ENCODE measurements around the gene FOXP4.
"Not testable (repeated sequence)": the region's sequence is repeated elsewhere in the genome, so short reads cannot be mapped to it uniquely, and the experiment has no call there.

The FOXP4 gene

GRCh38 chr6:41615311-41615710, 69.1 kb downstream of the FOXP4 start:
- H3K4me3 ChIP-seq, result no peak overlapping the region
- H3K4me2 ChIP-seq, result no peak overlapping the region
- H4K20me1 ChIP-seq, result no peaks in the 10 kb centered on the region
- H3K4me1 ChIP-seq, result peaks cover 0 to 19% (median 13%) of the 10 kb centered on the region in 10 experiments; a peak in 14 of 20 replicates
- no peak overlapping the region for H3K27ac ChIP-seq
- no peaks in the 10 kb centered on the region for H3K27me3 ChIP-seq
- H3K9ac ChIP-seq, result no peak overlapping the region
- H3K9me3 ChIP-seq (replicated peaks in 1 of 11), result peaks cover 12 to 21% (median 17%) of the 10 kb centered on the region in 11 experiments
- no peaks in the 10 kb centered on the region for H3K36me3 ChIP-seq
- no peak for TF ChIP-seq Cebpa-rat (IDR thresholded peaks at IDR 0.05)

DNA sequence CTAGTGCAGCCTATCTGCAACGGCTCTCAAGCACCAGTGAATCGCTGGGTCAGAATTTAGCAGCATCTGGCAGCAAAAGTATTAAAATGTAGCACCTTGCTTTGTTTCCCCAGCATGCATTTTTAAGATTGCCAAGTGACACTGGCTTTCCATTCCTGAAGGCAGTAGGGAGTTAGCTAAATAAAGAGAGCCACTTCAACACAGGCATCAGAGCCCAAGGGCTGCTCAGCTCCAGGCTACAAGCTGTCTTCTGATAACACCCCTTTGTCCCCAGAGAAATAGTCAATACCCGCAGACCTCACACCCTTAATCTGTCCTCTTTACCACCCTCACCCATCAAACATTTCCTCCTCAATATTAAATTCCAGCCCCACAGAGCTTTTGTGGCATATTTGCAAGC, 72.4 kb downstream of the FOXP4 start:
- Histone ChIP-seq H4K20me1 (no peaks in the 10 kb centered on the region), H3K4me3 (no peak overlapping the region), H3K4me2 (peak overlapping the region in 8 of 11 experiments; percentile 0 to 71 (median 49); a peak in 14 of 22 replicates), H3K4me1 (peaks cover 11 to 37% (median 30%) of the 10 kb centered on the region in 10 experiments), H3K36me3 (no peaks in the 10 kb centered on the region), H3K27me3 (no peaks in the 10 kb centered on the region), H3K27ac (no peak overlapping the region), H3K9ac (no peak overlapping the region), H3K9me3 (replicated peaks in 1 of 11) (peaks cover 15 to 29% (median 23%) of the 10 kb centered on the region in 11 experiments)
- no peak for TF ChIP-seq Cebpa-rat (IDR thresholded peaks at IDR 0.05)

- not testable (repeated sequence) for H3K9ac ChIP-seq, H3K36me3 ChIP-seq, H3K27me3 ChIP-seq, H4K20me1 ChIP-seq, H3K4me3 ChIP-seq, H3K27ac ChIP-seq
- Histone ChIP-seq H3K9me3 (replicated peaks in 1 of 11) (peaks cover 13 to 28% (median 22%) of the 10 kb centered on the region in 11 experiments), H3K4me1 (peaks cover 16 to 43% (median 36%) of the 10 kb centered on the region in 10 experiments), H3K4me2 (peak overlapping the region in 6 of 11 experiments; percentile 44 to 71 (median 56); a peak in 11 of 22 replicates)
These were observed 73.0 kb downstream of the FOXP4 start for GRCh38 chr6:41619193-41619592.

- no peak overlapping the region for H3K4me3 ChIP-seq
- H3K27me3 ChIP-seq, result no peaks in the 10 kb centered on the region
- peaks cover 13 to 26% (median 22%) of the 10 kb centered on the region in 11 experiments for H3K9me3 ChIP-seq (replicated peaks in 1 of 11)
- H4K20me1 ChIP-seq, result no peaks in the 10 kb centered on the region
- no peak overlapping the region for H3K9ac ChIP-seq
- peaks cover 38 to 64% (median 57%) of the 10 kb centered on the region in 10 experiments for H3K4me1 ChIP-seq
- no peak overlapping the region for H3K27ac ChIP-seq
- TF ChIP-seq Cebpa-rat (IDR thresholded peaks at IDR 0.05), result no peak
- no peaks in the 10 kb centered on the region for H3K36me3 ChIP-seq
- H3K4me2 ChIP-seq, result no peak overlapping the region
These were observed 75.2 kb downstream of the FOXP4 start for GRCh38 chr6:41621367-41621766.

GRCh38 chr6:41621802-41622201, 75.6 kb downstream of the FOXP4 start:
- H3K27me3 ChIP-seq, result no peaks in the 10 kb centered on the region
- H3K36me3 ChIP-seq, result no peaks in the 10 kb centered on the region
- H3K9ac ChIP-seq, result no peak overlapping the region
- H3K27ac ChIP-seq, result no peak overlapping the region
- H3K9me3 ChIP-seq (replicated peaks in 1 of 11), result peaks cover 13 to 26% (median 22%) of the 10 kb centered on the region in 11 experiments
- peaks cover 43 to 69% (median 62%) of the 10 kb centered on the region in 10 experiments for H3K4me1 ChIP-seq
- H3K4me2 ChIP-seq, result peak overlapping the region in 3 of 11 experiments; percentile 74 to 85 (median 84); a peak in 5 of 22 replicates
- TF ChIP-seq Cebpa-rat (IDR thresholded peaks at IDR 0.05), result no peak
- H4K20me1 ChIP-seq, result no peaks in the 10 kb centered on the region
- H3K4me3 ChIP-seq, result no peak overlapping the region

DNA sequence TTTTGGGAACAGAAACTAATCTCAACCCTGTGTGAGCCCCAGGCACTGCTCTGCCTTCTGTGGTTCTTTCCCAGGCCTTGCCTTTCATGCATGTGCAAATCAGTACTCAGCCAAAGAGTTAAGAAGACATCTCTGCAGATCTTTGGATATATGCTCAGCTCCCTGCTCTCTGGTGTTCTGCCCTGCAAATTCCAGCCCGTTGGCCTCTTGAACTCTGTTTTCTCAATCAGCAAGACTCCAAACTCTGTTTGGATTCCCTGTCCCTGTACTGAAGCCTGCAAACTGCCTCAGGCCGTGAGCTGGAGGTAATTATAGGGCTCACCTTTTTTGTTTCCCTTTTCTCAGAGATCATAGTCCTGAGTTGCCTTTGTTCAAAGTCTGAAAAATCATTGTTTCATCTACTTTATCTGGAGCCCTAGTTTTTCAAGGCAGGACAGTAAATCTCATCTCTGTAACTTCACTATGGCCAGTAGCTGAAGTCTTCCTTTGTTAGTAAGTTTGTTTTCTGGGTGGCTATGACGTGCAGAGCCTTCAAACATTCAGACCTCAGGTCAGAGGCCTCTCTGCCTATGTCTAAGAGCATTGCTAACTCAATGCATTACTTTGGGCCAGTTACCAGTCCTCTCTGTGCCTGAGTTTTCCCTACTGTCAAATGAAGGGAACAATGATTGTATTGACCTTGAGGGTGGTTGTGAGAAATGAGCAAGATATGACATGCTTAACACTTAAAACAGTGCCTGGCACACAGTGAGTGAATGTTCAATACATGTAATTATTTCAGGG, 76.2 kb downstream of the FOXP4 start:
- H3K27ac ChIP-seq, result peak overlapping the region in 6 of 11 experiments; percentile 21 to 88 (median 81); a peak in 9 of 22 replicates
- H3K36me3 ChIP-seq, result no peaks in the 10 kb centered on the region
- H3K4me2 ChIP-seq, result peak overlapping the region; percentile 46 to 85 (median 74)
- H3K4me3 ChIP-seq, result peak overlapping the region in 1 of 10 experiments; percentile 20; a peak in 1 of 20 replicates
- TF ChIP-seq Cebpa-rat (IDR thresholded peaks at IDR 0.05), result no peak
- no peaks in the 10 kb centered on the region for H4K20me1 ChIP-seq
- H3K9me3 ChIP-seq (replicated peaks in 1 of 11), result peaks cover 13 to 26% (median 22%) of the 10 kb centered on the region in 11 experiments
- H3K27me3 ChIP-seq, result no peaks in the 10 kb centered on the region
- H3K4me1 ChIP-seq, result peaks cover 49 to 75% (median 68%) of the 10 kb centered on the region in 10 experiments
- H3K9ac ChIP-seq, result peak overlapping the region in 4 of 11 experiments; percentile 33 to 70 (median 48); a peak in 3 of 22 replicates

GRCh38 chr6:41623330-41623729, 77.1 kb downstream of the FOXP4 start:
- Histone ChIP-seq H3K36me3 (no peaks in the 10 kb centered on the region), H3K4me3 (no peak overlapping the region; a peak in 2 of 20 replicates), H3K4me2 (peak overlapping the region; percentile 46 to 85 (median 74)), H3K27ac (peak overlapping the region in 7 of 11 experiments; percentile 71 to 88 (median 80); a peak in 13 of 22 replicates), H3K27me3 (no peaks in the 10 kb centered on the region), H4K20me1 (no peaks in the 10 kb centered on the region), H3K4me1 (peaks cover 53 to 76% (median 71%) of the 10 kb centered on the region in 10 experiments), H3K9ac (peak overlapping the region in 4 of 11 experiments; percentile 33 to 70 (median 48); a peak in 7 of 22 replicates), H3K9me3 (replicated peaks in 1 of 11) (peaks cover 13 to 26% (median 22%) of the 10 kb centered on the region in 11 experiments)
- no peak for TF ChIP-seq Cebpa-rat (IDR thresholded peaks at IDR 0.05)

GRCh38 chr6:41624621-41625380, 78.6 kb downstream of the FOXP4 start:
- no peaks in the 10 kb centered on the region for H3K36me3 ChIP-seq
- no peak for TF ChIP-seq Cebpa-rat (IDR thresholded peaks at IDR 0.05)
- H3K4me2 ChIP-seq, result peak overlapping the region; percentile 63 to 85 (median 74)
- no peaks in the 10 kb centered on the region for H3K27me3 ChIP-seq
- H3K9ac ChIP-seq, result peak overlapping the region in 7 of 11 experiments; percentile 38 to 73 (median 64); a peak in 13 of 22 replicates
- peaks cover 53 to 77% (median 67%) of the 10 kb centered on the region in 10 experiments for H3K4me1 ChIP-seq
- H3K9me3 ChIP-seq (replicated peaks in 1 of 11), result peaks cover 13 to 26% (median 22%) of the 10 kb centered on the region in 11 experiments
- H3K4me3 ChIP-seq, result peak overlapping the region in 3 of 10 experiments; percentile 10 to 43 (median 32); a peak in 5 of 20 replicates
- H4K20me1 ChIP-seq, result no peaks in the 10 kb centered on the region
- peak overlapping the region in 9 of 11 experiments; percentile 25 to 88 (median 77); a peak in 17 of 22 replicates for H3K27ac ChIP-seq

Data from BLaER1 treated with 17β-estradiol and CSF1 and Interleukin-3, amounts not matched to agents 10 nM and 100 nM (cell line).